Measurements from ENCODE around the gene CLEC4F. TPM values are rescaled to one million over a fixed set of nuclear protein-coding genes. Genes with fewer than 3 reads are reported as not detected.
A peak's percentile ranks its signal among the peaks of the same experiment; 100 is the strongest.

Gene CLEC4F
- total and polyA plus RNA-seq, 2 of the 13 experiments (the other 11 are each of a cell fraction or from before 2014, with no cell fraction given): 0.12 to 0.13 TPM

- TF ChIP-seq HOMEZ (CRISPR knock-in tag; IDR thresholded peaks at IDR 0.05; ENCODE audit: low read depth) (0 out of 2 replicates have a peak, but pooled peaks have one; percentile 21), KDM2A (CRISPR knock-in tag; IDR thresholded peaks at IDR 0.05; ENCODE audit: borderline replicate concordance, low read depth) (no peak), SKI (IDR thresholded peaks at IDR 0.05; ENCODE audit: partially characterized antibody) (no peak), STAG1 (CRISPR knock-in tag; IDR thresholded peaks at IDR 0.05) (no peak), IRF1 (CRISPR knock-in tag; IDR thresholded peaks at IDR 0.05; ENCODE audit: low read depth) (no peak), ZBTB7A (CRISPR knock-in tag; IDR thresholded peaks at IDR 0.05) (peak; percentile 31; the same call in 1 of the 2 replicates), HOXA7 (CRISPR knock-in tag; IDR thresholded peaks at IDR 0.05) (no peak), XRCC5 (optimal IDR thresholded peaks at IDR 0.05; ENCODE audit: low read length) (no peak), PTBP1 (IDR thresholded peaks at IDR 0.05; ENCODE audit: low read depth, low read length, poor library complexity, severe bottlenecking) (no peak), ZNF160 (CRISPR knock-in tag; IDR thresholded peaks at IDR 0.05) (no peak), FOXA3 (CRISPR knock-in tag; IDR thresholded peaks at IDR 0.05) (0 out of 2 replicates have a peak, but pooled peaks have one; percentile 23), EEA1 (CRISPR knock-in tag; IDR thresholded peaks at IDR 0.05; ENCODE audit: borderline replicate concordance) (0 out of 2 replicates have a peak, but pooled peaks have one; percentile 41), HBP1 (CRISPR knock-in tag; IDR thresholded peaks at IDR 0.05; ENCODE audit: low read depth) (no peak), GTF3A (CRISPR knock-in tag; conservative IDR thresholded peaks at IDR 0.05) (no peak), PAF1 (CRISPR knock-in tag; IDR thresholded peaks at IDR 0.05) (no peak), ZNF264 (CRISPR knock-in tag; IDR thresholded peaks at IDR 0.05) (no peak), ZNF687 (CRISPR knock-in tag; IDR thresholded peaks at IDR 0.05) (peak; percentile 54)
- TF ChIP-seq, protein P1, sequence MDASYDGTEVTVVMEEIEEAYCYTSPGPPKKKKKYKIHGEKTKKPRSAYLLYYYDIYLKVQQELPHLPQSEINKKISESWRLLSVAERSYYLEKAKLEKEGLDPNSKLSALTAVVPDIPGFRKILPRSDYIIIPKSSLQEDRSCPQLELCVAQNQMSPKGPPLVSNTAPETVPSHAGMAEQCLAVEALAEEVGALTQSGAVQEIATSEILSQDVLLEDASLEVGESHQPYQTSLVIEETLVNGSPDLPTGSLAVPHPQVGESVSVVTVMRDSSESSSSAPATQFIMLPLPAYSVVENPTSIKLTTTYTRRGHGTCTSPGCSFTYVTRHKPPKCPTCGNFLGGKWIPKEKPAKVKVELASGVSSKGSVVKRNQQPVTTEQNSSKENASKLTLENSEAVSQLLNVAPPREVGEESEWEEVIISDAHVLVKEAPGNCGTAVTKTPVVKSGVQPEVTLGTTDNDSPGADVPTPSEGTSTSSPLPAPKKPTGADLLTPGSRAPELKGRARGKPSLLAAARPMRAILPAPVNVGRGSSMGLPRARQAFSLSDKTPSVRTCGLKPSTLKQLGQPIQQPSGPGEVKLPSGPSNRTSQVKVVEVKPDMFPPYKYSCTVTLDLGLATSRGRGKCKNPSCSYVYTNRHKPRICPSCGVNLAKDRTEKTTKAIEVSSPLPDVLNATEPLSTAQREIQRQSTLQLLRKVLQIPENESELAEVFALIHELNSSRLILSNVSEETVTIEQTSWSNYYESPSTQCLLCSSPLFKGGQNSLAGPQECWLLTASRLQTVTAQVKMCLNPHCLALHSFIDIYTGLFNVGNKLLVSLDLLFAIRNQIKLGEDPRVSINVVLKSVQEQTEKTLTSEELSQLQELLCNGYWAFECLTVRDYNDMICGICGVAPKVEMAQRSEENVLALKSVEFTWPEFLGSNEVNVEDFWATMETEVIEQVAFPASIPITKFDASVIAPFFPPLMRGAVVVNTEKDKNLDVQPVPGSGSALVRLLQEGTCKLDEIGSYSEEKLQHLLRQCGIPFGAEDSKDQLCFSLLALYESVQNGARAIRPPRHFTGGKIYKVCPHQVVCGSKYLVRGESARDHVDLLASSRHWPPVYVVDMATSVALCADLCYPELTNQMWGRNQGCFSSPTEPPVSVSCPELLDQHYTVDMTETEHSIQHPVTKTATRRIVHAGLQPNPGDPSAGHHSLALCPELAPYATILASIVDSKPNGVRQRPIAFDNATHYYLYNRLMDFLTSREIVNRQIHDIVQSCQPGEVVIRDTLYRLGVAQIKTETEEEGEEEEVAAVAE (CRISPR knock-in tag; IDR thresholded peaks at IDR 0.05; ENCODE audit: borderline replicate concordance): no peak
These were observed 22.0 kb upstream of the CLEC4F start (continued) for GRCh38 chr2:70842401-70842800.

Data from HepG2 (cell line).